Measurements from ENCODE around the gene CACYBP.
A peak's percentile ranks its signal among the peaks of the same experiment; 100 is the strongest.
"Not testable (repeated sequence)": the region's sequence is repeated elsewhere in the genome, so short reads cannot be mapped to it uniquely, and the experiment has no call there.

CACYBP gene

GRCh38 chr1:175019524-175019923 is 19.8 kb downstream of the CACYBP start:
- TF ChIP-seq CTCF (IDR thresholded peaks at IDR 0.05; ENCODE audit: insufficient read depth, low read length, poor library complexity, severe bottlenecking) (no peak), EZH2phosphoT487 (conservative IDR thresholded peaks at IDR 0.05; ENCODE audit: low read length) (no peak)
- peaks cover 38% of the 10 kb centered on the region for H3K79me2 ChIP-seq (ENCODE audit: insufficient read depth, low read length)

GRCh38 chr1:175023043-175023921 is 23.5 kb downstream of the CACYBP start, which contains the start of gene MRPS14:
Gene MRPS14, minus strand, starts transcription at chr1:175023425. Its CDS starts 17 bp downstream, at chr1:175023408.
- peak within 1 kb of the TSS; percentile 58 for H3K27ac ChIP-seq (ENCODE audit: low read depth, low read length)
- H3K4me2 ChIP-seq (ENCODE audit: low read depth, low read length, poor library complexity, severe bottlenecking) = peak within 1 kb of the TSS; percentile 97
- H2AFZ ChIP-seq (ENCODE audit: low read depth, low read length, severe bottlenecking) = peak within 1 kb of the TSS; percentile 91
- no peaks in the 10 kb centered on the region for H3K9me2 ChIP-seq (replicated peaks; ENCODE audit: insufficient read depth, low read length)
- peaks cover 23% of the 10 kb centered on the region for H3F3A ChIP-seq (ENCODE audit: insufficient read depth)
- H3K9ac ChIP-seq (ENCODE audit: low read length) = peak within 1 kb of the TSS; percentile 88
- H4K20me1 ChIP-seq (ENCODE audit: low read depth, low read length) = no peaks in the 10 kb centered on the region
- TF ChIP-seq EZH2phosphoT487 (conservative IDR thresholded peaks at IDR 0.05; ENCODE audit: low read length) (no peak), CTCF (IDR thresholded peaks at IDR 0.05; ENCODE audit: insufficient read depth, low read length, poor library complexity, severe bottlenecking) (no peak)
- peak within 1 kb of the TSS; percentile 82 for H3K4me3 ChIP-seq (ENCODE audit: insufficient read depth, low read length, poor library complexity, severe bottlenecking)
- H3K79me2 ChIP-seq (ENCODE audit: insufficient read depth, low read length) = peaks cover 38% of the 10 kb centered on the region
- no peaks in the 10 kb centered on the region for H3K36me3 ChIP-seq (ENCODE audit: low read length)
- no peaks in the 10 kb centered on the region for H3K27me3 ChIP-seq (ENCODE audit: low read length)
- H3K9me3 ChIP-seq (ENCODE audit: insufficient read depth, low read length) = no peaks in the 10 kb centered on the region

More at GRCh38 chr1:175019524-175019923, 19.8 kb downstream of the CACYBP start:
- Histone ChIP-seq H3K36me3 (ENCODE audit: low read length) (no peaks in the 10 kb centered on the region), H3F3A (ENCODE audit: insufficient read depth) (peaks cover 21% of the 10 kb centered on the region), H2AFZ (ENCODE audit: low read depth, low read length, severe bottlenecking) (no peak overlapping the region), H3K27me3 (ENCODE audit: low read length) (no peaks in the 10 kb centered on the region), H3K27ac (ENCODE audit: low read depth, low read length) (no peak overlapping the region), H3K4me2 (ENCODE audit: low read depth, low read length, poor library complexity, severe bottlenecking) (no peak overlapping the region), H4K20me1 (ENCODE audit: low read depth, low read length) (no peaks in the 10 kb centered on the region; the same call in 1 of the 2 replicates), H3K9me3 (ENCODE audit: insufficient read depth, low read length) (no peaks in the 10 kb centered on the region), H3K9ac (ENCODE audit: low read length) (no peak overlapping the region), H3K9me2 (replicated peaks; ENCODE audit: insufficient read depth, low read length) (no peaks in the 10 kb centered on the region), H3K4me3 (ENCODE audit: insufficient read depth, low read length, poor library complexity, severe bottlenecking) (no peak overlapping the region)

GRCh38 chr1:175023922-175024242 is 24.1 kb downstream of the CACYBP start:
- not testable (repeated sequence) for H3K27me3 ChIP-seq (ENCODE audit: low read length); H3K9me3 ChIP-seq (ENCODE audit: insufficient read depth, low read length); H3K9me2 ChIP-seq (replicated peaks; ENCODE audit: insufficient read depth, low read length); H3K36me3 ChIP-seq (ENCODE audit: low read length); H4K20me1 ChIP-seq (ENCODE audit: low read depth, low read length)
- Histone ChIP-seq H3K4me3 (ENCODE audit: insufficient read depth, low read length, poor library complexity, severe bottlenecking) (peak overlapping the region; percentile 82), H3K27ac (ENCODE audit: low read depth, low read length) (peak overlapping the region; percentile 58), H3K79me2 (ENCODE audit: insufficient read depth, low read length) (peaks cover 38% of the 10 kb centered on the region), H3F3A (ENCODE audit: insufficient read depth) (peaks cover 29% of the 10 kb centered on the region), H3K4me2 (ENCODE audit: low read depth, low read length, poor library complexity, severe bottlenecking) (peak overlapping the region; percentile 97), H3K9ac (ENCODE audit: low read length) (peak overlapping the region; percentile 88), H2AFZ (ENCODE audit: low read depth, low read length, severe bottlenecking) (peak overlapping the region; percentile 91)

GRCh38 chr1:175024773-175025172 is 25.0 kb downstream of the CACYBP start:
- Histone ChIP-seq H3K27ac (ENCODE audit: low read depth, low read length) (no peak overlapping the region), H3K36me3 (ENCODE audit: low read length) (no peaks in the 10 kb centered on the region), H3K9me3 (ENCODE audit: insufficient read depth, low read length) (no peaks in the 10 kb centered on the region), H3K4me2 (ENCODE audit: low read depth, low read length, poor library complexity, severe bottlenecking) (no peak overlapping the region), H4K20me1 (ENCODE audit: low read depth, low read length) (no peaks in the 10 kb centered on the region), H3F3A (ENCODE audit: insufficient read depth) (peaks cover 34% of the 10 kb centered on the region), H3K79me2 (ENCODE audit: insufficient read depth, low read length) (peaks cover 34% of the 10 kb centered on the region), H3K27me3 (ENCODE audit: low read length) (no peaks in the 10 kb centered on the region), H3K9me2 (replicated peaks; ENCODE audit: insufficient read depth, low read length) (no peaks in the 10 kb centered on the region), H3K4me3 (ENCODE audit: insufficient read depth, low read length, poor library complexity, severe bottlenecking) (no peak overlapping the region), H3K9ac (ENCODE audit: low read length) (no peak overlapping the region), H2AFZ (ENCODE audit: low read depth, low read length, severe bottlenecking) (peak overlapping the region; percentile 70)
- TF ChIP-seq EZH2phosphoT487 (conservative IDR thresholded peaks at IDR 0.05; ENCODE audit: low read length) (no peak), CTCF (IDR thresholded peaks at IDR 0.05; ENCODE audit: insufficient read depth, low read length, poor library complexity, severe bottlenecking) (no peak)
